Stimulated activated CD4-positive, alpha-beta T cell treated with anti-CD3 and anti-CD28 coated beads, Interleukin-12 subunit alpha, Interleukin-12 subunit beta, amount 100 ng/mL, for 24 hours (primary cell): ENCODE measurements around the gene PHLDA3.
"Not testable (repeated sequence)": the region's sequence is repeated elsewhere in the genome, so short reads cannot be mapped to it uniquely, and the experiment has no call there.

Source experiments
- DNase-seq, 2 experiments: peaks; one replicate each; pipeline ENCODE4 v3.0.0-alpha.2; 2020; ENCODE audit warnings: low read depth in 2 of 2

Gene PHLDA3

DNA sequence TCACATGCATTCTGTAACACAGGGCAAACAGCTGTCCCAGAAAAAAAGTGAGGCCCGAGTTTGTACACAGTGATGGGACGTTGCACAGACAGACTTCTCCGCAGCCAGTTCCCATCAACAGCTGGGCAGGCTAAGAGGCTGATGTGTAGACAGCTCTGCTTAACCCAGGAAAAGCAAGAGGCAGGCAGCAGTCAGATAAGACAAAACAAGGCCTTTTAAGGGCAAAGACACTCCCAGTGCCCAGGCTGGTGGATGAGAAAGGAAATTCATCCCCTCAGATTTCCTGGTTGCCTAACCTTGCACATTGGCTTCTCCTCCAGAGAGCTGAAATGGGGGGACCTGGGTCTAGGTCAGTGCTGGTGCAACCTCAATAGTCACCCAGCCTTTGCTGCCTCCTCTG, 17.2 kb upstream of the PHLDA3 start:
- no peak for DNase-seq

- DNase-seq: no peak
Observed at GRCh38 chr1:201485184-201485774, 16.3 kb upstream of the PHLDA3 start.

GRCh38 chr1:201483373-201483949, 14.5 kb upstream of the PHLDA3 start:
- DNase-seq: no peak

DNA sequence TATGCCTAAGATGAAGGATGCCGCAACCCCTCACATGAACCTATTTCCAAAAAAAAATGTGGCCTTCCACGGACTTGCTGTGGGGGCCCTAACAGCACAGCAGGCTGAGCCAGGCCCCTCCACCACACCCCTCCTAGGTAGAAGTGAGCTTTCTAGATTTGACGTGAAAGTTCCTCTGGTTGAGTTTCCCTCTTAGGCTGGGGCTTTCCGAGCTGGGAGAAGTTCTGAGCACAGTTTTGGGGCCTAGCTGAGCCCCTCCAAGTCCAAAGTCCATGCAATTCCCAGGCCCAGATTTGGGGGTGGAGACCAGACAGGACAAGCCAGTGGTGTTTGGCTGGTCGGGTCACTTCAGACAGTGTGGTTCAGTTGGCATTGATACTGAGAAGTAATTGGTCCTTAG, 13.8 kb upstream of the PHLDA3 start:
- DNase-seq: no peak

DNA sequence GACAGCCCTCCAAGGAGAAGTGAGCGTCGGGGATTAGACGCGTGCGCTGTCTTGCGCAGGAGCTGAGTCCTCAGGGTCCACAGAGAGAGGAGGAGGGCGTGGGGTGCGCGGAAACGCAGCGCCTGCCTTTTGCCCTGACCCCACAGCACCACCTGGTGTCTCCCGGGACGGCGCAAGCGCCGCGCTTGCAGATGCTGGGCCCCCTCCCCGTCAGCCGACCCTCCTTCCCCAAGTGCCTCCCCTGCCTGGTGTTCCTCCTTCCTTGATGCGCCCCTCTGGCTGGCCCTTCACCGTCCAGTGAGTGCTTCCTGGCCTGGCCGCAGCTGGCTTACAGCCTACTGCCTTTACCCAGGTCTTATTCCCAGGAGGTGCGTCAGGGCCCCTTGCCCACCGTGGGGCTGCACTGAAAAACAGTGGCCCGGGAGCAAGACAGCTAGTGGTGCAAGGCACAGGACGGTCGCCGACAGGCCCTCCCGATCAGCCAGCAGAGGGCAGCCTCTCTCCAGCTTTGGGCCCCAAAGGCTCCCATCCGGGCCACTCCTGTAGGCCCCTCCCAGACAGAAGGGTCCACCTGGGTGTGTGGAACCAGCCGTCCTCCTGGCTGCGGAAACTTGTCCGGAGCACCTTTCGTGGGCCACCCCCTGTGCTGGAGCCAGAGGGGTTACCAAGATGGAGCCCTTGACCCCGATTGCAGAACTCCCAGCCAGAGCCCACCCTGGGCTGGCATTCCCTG, 12.9 kb upstream of the PHLDA3 start:
- peak; percentile 57 to 78 for DNase-seq

- no peak for DNase-seq
Observed at GRCh38 chr1:201481004-201481380, 12.0 kb upstream of the PHLDA3 start.

- DNase-seq: peak; percentile 32 to 66
Observed at GRCh38 chr1:201480231-201481003, 11.4 kb upstream of the PHLDA3 start.

DNA sequence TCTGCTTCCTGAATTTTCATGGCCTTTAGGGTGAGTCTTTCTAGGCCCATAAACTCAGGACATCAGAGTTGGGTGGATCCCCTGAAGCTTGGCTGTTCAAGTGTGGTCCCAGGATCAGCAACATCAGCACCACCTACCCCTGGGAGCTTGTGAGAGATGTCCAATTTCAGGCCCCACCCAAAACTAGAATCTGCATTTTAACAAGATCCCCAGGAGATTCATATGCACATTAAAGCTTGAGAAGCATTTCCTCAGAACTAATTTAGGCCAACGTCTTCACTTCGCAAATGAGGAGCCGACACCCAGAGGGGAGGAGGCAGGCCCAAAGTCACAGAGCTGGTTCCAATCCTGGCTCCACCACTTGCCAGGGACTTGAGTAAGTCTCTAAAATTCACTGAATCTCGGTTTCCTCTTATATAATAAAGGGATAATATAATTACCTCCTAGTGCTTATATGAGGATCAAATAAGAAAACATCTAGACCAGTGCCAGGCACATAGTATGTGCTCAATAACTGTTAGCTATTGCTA, 10.3 kb upstream of the PHLDA3 start:
- no peak for DNase-seq

DNA sequence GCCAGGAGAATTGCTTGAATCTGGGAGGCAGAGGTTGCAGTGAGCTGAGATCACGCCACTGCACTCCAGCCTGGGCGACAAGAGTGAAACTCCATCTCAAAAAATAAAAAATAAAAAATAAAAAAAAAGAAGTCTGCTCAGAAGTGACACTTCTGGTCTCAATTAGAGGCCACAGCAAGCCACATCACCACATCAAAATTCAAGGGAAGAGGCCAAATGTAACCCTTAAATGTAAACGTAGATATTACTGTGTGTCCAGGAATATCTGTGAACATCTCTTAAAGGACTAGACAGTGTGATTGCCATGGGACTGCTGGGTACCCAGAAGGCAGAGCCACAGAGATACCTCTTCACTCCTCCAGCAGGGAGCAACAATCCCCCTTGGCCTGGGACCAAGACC, 9.7 kb upstream of the PHLDA3 start:
- DNase-seq: not testable (repeated sequence)

DNA sequence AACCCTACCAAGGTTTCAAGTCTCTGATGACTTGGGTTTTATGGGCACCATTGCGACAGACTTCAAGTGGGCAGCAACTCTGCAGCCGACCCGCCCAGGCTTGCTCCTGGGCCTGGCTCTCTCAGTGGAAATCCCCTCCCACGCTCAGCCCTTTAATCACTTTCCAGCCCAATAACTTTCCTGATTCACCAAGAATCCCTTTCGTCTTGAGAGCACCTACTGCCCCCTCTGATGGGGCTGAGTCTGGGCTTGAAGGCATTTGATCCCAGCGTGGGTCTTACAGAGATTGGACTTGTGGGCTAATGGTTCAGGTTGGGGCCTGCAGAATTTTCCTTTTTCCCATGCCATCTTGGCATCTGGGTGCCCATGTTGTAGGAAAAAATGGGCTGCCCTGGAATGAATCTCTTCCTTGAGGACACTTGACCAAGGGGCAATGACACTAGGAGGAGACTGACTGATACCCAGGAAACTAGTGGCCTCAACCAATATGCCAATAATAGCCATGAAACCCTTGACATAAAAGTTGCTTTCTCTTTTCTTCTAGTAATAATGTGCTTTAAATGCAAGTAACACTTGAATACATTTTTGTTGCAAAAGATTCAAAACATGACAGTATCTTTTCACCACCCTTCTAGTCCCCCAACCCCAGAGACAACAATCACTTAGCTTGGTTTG, 7.8 kb upstream of the PHLDA3 start:
- DNase-seq: no peak

DNA sequence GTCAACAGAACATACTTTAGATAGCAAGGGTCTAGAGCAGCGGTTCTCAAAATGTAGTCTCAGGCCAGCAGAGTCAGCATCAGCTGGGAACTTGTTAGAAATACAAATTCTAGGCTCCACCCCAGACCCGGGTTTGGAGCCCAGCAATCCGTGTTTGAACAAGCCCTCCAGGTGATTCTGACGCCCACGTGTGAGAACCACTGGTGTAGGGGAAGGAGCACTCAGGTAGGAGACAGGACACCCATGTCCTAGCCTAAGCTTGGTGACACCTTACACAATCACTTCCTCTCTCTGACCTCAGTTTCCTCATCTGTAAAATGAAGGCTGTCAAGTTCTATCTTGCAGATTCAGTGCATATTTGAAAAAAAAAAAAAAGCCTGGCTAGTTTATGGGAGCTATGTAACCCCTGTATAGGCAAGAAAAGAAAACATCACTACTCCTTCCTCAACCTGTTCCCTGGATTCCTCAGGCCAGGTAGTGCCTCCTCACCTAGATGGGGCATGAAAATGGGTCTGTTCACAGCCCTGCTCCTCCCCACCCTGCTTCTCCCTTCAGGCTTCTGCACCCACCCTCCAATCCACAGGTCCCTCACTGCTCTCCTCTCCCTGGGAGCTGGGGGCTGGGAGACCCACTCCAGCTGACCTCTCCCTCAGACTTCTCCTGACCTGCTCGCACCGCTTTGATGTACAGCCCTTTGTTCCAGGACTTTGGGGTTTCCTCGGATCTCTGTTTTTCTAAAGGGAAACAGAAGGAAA, 7.1 kb upstream of the PHLDA3 start:
- no peak for DNase-seq

DNA sequence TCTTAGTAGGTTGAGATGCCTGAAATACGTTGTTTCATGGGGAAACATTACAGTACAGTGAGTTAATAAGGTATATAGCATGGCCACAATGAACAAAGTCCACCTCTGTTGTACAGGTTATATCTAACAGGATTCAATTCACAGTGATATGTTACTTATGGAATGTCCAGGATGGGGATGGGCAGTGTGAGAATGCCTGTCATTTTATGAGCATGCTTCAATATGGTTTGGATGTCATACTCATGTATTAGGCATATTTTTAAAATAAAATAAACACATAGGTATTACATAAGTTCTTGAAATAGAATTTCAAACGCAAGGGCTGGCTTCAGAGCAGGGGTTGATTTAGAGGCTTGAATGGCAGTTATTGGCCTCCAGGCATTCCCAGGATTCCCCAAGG, 6.1 kb upstream of the PHLDA3 start:
- no peak for DNase-seq

DNA sequence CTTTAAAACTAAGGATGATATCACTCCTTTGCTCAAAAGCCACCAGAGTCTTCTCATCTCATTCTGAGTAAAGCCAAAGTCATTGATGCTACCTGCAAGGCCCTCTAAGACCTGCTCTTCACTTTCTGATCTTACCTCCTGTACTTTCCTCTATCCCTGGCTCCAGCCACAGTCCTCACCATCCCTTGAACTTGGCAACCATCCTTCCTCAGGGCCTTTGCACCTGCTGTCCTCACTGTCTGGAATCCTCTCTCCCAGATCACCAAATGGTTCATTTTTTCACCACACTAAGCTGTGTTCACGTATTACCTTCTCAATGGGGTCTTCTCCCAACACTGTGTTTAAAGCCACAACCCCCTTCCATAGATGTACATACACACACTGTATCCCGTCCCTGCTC, 4.3 kb upstream of the PHLDA3 start:
- DNase-seq: no peak

GRCh38 chr1:201472321-201472720, 3.3 kb upstream of the PHLDA3 start:
- not testable (repeated sequence) for DNase-seq

GRCh38 chr1:201471772-201472171, 2.8 kb upstream of the PHLDA3 start:
- DNase-seq: no peak

DNA sequence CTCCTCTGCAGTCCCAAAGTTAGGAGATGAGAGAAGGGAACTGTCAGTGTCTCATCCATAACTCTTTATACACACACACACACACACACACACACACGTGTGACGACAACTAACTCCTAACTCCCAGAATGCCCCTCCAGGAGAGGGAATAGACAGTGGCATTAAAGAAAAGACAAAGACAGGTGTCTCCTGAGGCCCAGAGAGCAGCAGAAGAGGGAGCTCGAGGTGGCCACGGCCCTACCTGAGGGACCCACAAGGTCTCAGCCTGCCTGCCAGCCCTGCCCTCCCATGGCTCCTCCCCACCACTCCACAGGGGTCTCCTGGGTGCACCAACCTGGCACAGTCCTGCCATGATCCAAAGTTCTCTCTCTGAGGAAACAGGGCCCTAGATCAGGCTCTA, 1.6 kb upstream of the PHLDA3 start:
- no peak for DNase-seq

DNA sequence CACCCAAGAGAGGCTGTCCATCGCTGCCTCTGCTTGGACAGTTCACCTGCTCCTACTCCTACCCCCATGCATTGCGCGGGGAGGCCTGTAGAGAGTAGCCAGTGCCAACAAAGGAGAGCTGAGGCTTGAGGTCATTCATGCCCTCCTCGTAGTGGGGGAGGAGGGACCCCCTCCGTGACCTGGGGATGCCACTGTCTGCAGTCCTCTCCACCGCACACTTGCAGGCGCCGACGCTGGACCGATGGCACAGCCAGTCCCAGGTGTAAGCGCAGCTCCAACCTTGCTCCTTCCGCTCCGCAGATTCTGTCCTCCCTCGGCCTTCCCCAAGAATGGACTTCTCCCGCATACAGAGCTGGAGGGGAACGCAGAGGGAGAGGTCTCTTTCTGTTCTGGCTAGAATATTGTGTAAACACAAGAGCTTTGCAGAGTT, 672 bp upstream of the PHLDA3 start:
- no peak for DNase-seq

DNA sequence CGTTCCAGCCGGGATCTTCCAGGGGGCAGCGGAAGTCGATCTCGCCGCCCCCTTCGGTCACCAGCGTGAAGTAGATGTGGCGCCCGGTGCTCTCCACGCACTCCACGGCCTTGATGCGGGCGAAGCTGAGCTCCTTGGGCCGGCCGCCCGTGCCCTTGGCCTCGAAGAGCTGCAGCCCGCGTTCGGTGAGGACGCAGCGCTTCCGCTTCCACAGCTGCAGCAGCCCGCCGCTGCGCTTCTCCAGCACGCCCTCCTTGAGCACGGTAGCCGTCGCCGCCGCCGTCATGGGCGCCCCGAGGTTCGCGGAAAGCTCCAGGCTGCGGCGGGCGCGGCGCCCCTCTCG, 516 bp downstream of the PHLDA3 start:
- DNase-seq: no peak

GRCh38 chr1:201466492-201466891, 2.5 kb downstream of the PHLDA3 start:
- DNase-seq: no peak

DNA sequence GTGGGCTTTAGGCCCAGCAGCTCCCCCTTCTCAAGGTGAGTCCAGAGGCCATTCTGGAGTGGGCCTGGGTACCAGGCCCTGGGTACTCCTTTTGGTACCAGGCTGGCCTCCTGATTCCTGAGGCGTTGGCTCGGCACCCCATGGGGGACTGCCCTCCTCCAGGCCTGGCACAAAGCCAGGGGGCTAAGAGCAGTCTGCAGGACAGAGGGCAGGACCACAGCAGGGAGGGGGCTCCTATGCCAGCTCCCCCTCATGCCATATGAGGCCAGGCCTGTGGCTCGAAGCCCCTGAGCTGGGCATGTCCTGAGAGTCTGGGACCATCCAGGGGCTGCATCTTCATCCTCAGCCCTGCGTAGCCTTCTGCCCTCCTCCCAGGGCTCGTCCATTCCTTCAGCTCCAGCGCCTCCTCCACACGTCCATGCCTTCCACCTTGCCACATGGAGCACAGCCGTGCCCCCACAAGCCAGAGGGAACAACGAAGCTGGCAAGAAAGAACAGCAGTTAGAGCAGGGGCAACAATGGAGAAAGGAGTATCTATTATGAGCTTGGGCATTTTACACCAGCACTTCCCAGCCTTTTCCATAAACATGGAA, 3.2 kb downstream of the PHLDA3 start:
- DNase-seq: no peak

- DNase-seq: no peak
Observed at GRCh38 chr1:201463071-201463552, 5.9 kb downstream of the PHLDA3 start.
